SK-N-SH (cell line): Measurements from ENCODE around the gene LCE3E. TPM values are rescaled to one million over a fixed set of nuclear protein-coding genes. Genes with fewer than 3 reads are reported as not detected.

ENCODE experiments used
- CTCF ChIA-PET: fragments of 300-600, 350-600 bp; formaldehyde crosslinking; extraction: SDS; loops from one replicate; lab custom pipeline; 2021; lab: Yijun Ruan, JAX
- POLR2A ChIA-PET: fragments of 350-600 bp; sonication (Branson Sonifier 250); formaldehyde crosslinking; extraction: SDS; loops from one replicate; lab custom pipeline; 2020; ENCODE audit warnings: antibody characterized with exemption, inconsistent platforms; lab: Yijun Ruan, JAX
- DNase-seq: peaks from one replicate; pipeline ENCODE4 v3.0.0; 2012
- H2AFZ ChIP-seq: fragments of 200-600 bp; sonication (generic); 2 replicates; pipeline ENCODE4 v1.8.1; 2016; ENCODE audit warnings: antibody characterized with exemption, mild to moderate bottlenecking, low read depth
- H3F3A ChIP-seq: fragments of 200-600 bp; sonication (generic); replicated peaks from 2 replicates; pipeline ENCODE3; 2016; ENCODE audit warnings: antibody characterized with exemption, mild to moderate bottlenecking; ENCODE audit not compliant: insufficient read depth
- H3K27ac ChIP-seq, 2 experiments: fragments of 200-500 bp in 1 of 2; fragments of 200-600 bp in 1 of 2; sonication (Bioruptor generic) in 1 of 2; sonication (generic), shearing (Covaris generic) in 1 of 2; 2 replicates each; pipeline versions ENCODE4 v1.5.1 to v1.6.1; 2014 to 2016; ENCODE audit warnings: low read depth in 2 of 2, inconsistent platforms in 1 of 2, low read length in 1 of 2, mild to moderate bottlenecking in 1 of 2, mixed read lengths in 1 of 2
- H3K27me3 ChIP-seq: fragments of 200-600 bp; sonication (generic), shearing (Covaris generic); 2 replicates; pipeline ENCODE4 v1.6.1; 2016; ENCODE audit warnings: mixed run types; ENCODE audit not compliant: insufficient read depth
- H3K36me3 ChIP-seq, 2 experiments: fragments of 200-500 bp in 1 of 2; fragments of 200-600 bp in 1 of 2; sonication (Bioruptor generic) in 1 of 2; sonication (generic) in 1 of 2; replicated peaks in 1 of 2; 2 replicates each; pipeline versions ENCODE3 to v1.5.1; 2014 to 2016; ENCODE audit warnings: low read length in 1 of 2, mild to moderate bottlenecking in 1 of 2; ENCODE audit not compliant: insufficient read depth in 2 of 2, control insufficient read depth in 1 of 2
- H3K4me1 ChIP-seq, 2 experiments: fragments of 200-500 bp in 1 of 2; fragments of 200-600 bp in 1 of 2; sonication (Bioruptor generic) in 1 of 2; sonication (generic), shearing (Covaris generic) in 1 of 2; 2 replicates each; pipeline versions ENCODE4 v1.5.1 to v1.6.1; 2014 to 2016; ENCODE audit warnings: low read depth in 1 of 2, low read length in 1 of 2, mixed run types in 1 of 2; ENCODE audit not compliant: insufficient read depth in 2 of 2, control insufficient read depth in 1 of 2
- H3K4me2 ChIP-seq: fragments of 200-600 bp; sonication (generic), shearing (Covaris generic); 2 replicates; pipeline ENCODE4 v1.6.1; 2017; ENCODE audit warnings: mixed run types
- H3K4me3 ChIP-seq, 2 experiments: fragments of 200-500 bp in 1 of 2; fragments of 200-600 bp in 1 of 2; sonication (Bioruptor generic) in 1 of 2; sonication (generic), shearing (Covaris generic) in 1 of 2; 2 replicates each; pipeline versions ENCODE4 v1.5.1 to v1.8.1; 2014 to 2016; ENCODE audit warnings: low read depth in 2 of 2, inconsistent platforms in 1 of 2, low read length in 1 of 2, mild to moderate bottlenecking in 1 of 2, mixed read lengths in 1 of 2, moderate library complexity in 1 of 2
- H3K79me2 ChIP-seq: fragments of 200-600 bp; sonication (generic); 2 replicates; pipeline ENCODE4 v1.8.1; 2017; ENCODE audit warnings: mild to moderate bottlenecking; ENCODE audit not compliant: insufficient read depth
- H3K9ac ChIP-seq: fragments of 200-600 bp; sonication (generic); 2 replicates; pipeline ENCODE4 v1.6.1; 2017; ENCODE audit warnings: mixed run types
- H3K9me2 ChIP-seq: fragments of 200-600 bp; sonication (generic); 2 replicates; pipeline ENCODE4 v1.6.1; 2017; ENCODE audit warnings: mixed run types
- H3K9me3 ChIP-seq: fragments of 200-600 bp; sonication (generic); 2 replicates; pipeline ENCODE4 v1.6.1; 2017; ENCODE audit warnings: mixed run types, mild to moderate bottlenecking, moderate library complexity
- H4K20me1 ChIP-seq: fragments of 200-600 bp; sonication (generic); 2 replicates; pipeline ENCODE4 v1.6.1; 2017; ENCODE audit warnings: mild to moderate bottlenecking, mixed run types; ENCODE audit not compliant: insufficient read depth
- CHD2 ChIP-seq: fragments of 150-350 bp; IDR thresholded peaks from 2 replicates; pipeline ENCODE4 v1.6.1; 2018; ENCODE audit warnings: low read length; ENCODE audit not compliant: partially characterized antibody
- ELF1 ChIP-seq: IDR thresholded peaks from 2 replicates; pipeline ENCODE4 v1.4.0; 2012
- EP300 ChIP-seq, 2 experiments: IDR thresholded peaks; 2 replicates each; pipeline versions ENCODE4 v1.4.0 to v1.6.1; 2012; ENCODE audit warnings: borderline replicate concordance in 1 of 2, low read depth in 1 of 2, low read length in 1 of 2
- FOXJ3 ChIP-seq: sonication (generic); formaldehyde crosslinking; IDR thresholded peaks from 2 replicates; pipeline ENCODE4 v1.5.1; 2020; ENCODE audit warnings: mild to moderate bottlenecking, missing genetic modification reagents
- FOXM1 ChIP-seq: IDR thresholded peaks from 2 replicates; pipeline ENCODE4 v1.4.0; 2012; ENCODE audit warnings: low read depth, mild to moderate bottlenecking
- GABPA ChIP-seq: IDR thresholded peaks from 2 replicates; pipeline ENCODE4 v1.4.0; 2012; ENCODE audit warnings: low read depth, mild to moderate bottlenecking
- MEF2A ChIP-seq: IDR thresholded peaks from 2 replicates; pipeline ENCODE4 v1.4.0; 2012; ENCODE audit warnings: low read depth, borderline replicate concordance
- MXI1 ChIP-seq: IDR thresholded peaks from 2 replicates; pipeline ENCODE4 v1.6.1; 2012; ENCODE audit warnings: mild to moderate bottlenecking, low read depth, low read length, improper control_type of control experiment
- NFIC ChIP-seq: IDR thresholded peaks from 2 replicates; pipeline ENCODE4 v1.4.0; 2012; ENCODE audit warnings: borderline replicate concordance
- POLR2AphosphoS5 ChIP-seq: IDR thresholded peaks from 2 replicates; pipeline ENCODE4 v1.6.1; 2012; ENCODE audit warnings: low read depth, low read length
- RXRA ChIP-seq: IDR thresholded peaks from 2 replicates; pipeline ENCODE4 v1.4.0; 2012; ENCODE audit warnings: low read depth, mild to moderate bottlenecking, borderline replicate concordance
- SMC3 ChIP-seq: IDR thresholded peaks from 2 replicates; pipeline ENCODE4 v1.6.1; 2012; ENCODE audit warnings: low read depth, low read length, improper control_type of control experiment
- TAF1 ChIP-seq: IDR thresholded peaks from 2 replicates; pipeline ENCODE4 v1.6.1; 2012; ENCODE audit warnings: low read depth, mild to moderate bottlenecking, low read length, moderate library complexity, borderline replicate concordance
- TCF12 ChIP-seq: IDR thresholded peaks from 2 replicates; pipeline ENCODE4 v1.4.0; 2012
- TEAD4 ChIP-seq: IDR thresholded peaks from 2 replicates; pipeline ENCODE4 v1.4.0; 2012; ENCODE audit warnings: mild to moderate bottlenecking, borderline replicate concordance; ENCODE audit not compliant: insufficient read depth
- WGBS: methylation state at CpG from one replicate; pipeline ENCODE4 v1.1.6; 2017; ENCODE audit warnings: low lambda C conversion rate; 5-methylcytosine and 5-hydroxymethylcytosine counted together
- polyA plus RNA-seq, 3 experiments: library from polyadenylated mRNA; depleted of rRNA; stranded (reverse); fragments of >200 nt; gene quantifications; 2 replicates each; pipeline ENCODE4 v1.2.3, GENCODE V29; 2012
- TF ChIP-seq, protein P1 (sequence below): fragments of 200-600 bp; sonication (generic); IDR thresholded peaks from 2 replicates; pipeline ENCODE4 v1.6.1; 2017; ENCODE audit warnings: antibody characterized with exemption, mild to moderate bottlenecking, moderate library complexity
- TF ChIP-seq, protein P2 (sequence below): fragments of 150-350 bp; IDR thresholded peaks from 2 replicates; pipeline ENCODE4 v1.6.1; 2016; ENCODE audit warnings: mild to moderate bottlenecking, low read depth, low read length
- TF ChIP-seq, protein P3 (sequence below): IDR thresholded peaks from 2 replicates; pipeline ENCODE4 v1.4.0; 2012; ENCODE audit warnings: low read depth
- TF ChIP-seq, protein P4 (sequence below): IDR thresholded peaks from 2 replicates; pipeline ENCODE4; 2012

Gene LCE3E, protein sequence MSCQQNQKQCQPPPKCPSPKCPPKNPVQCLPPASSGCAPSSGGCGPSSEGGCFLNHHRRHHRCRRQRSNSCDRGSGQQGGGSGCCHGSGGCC
- polyA plus RNA-seq (2012; rRNA removed) = not detected in 2 replicates
- polyA plus RNA-seq (2012; cell fraction: cytosol; rRNA removed) = not detected in 2 replicates
- polyA plus RNA-seq (2012; cell fraction: nucleus; rRNA removed) = not detected in 2 replicates

DNA sequence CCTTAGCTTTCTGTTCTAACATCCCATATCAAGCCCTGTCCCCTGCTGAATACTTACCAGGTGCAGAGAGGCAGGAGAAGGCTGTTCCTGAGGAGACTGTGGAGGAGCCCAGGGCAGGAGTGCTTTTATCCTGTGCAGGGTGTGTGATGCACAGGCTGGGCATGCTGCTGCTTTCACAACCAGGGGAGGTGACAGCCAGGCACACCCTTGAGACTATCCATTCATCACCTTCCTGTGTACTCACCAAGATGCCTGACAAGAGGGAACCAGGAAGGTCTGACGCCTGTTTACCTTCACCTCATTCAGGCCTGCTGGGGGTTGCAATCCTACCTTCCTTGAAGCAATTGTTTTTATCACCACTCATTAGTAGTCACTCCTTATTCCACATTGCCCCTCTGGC, at the start of gene LCE3E:
LCE3E (minus strand) TSS at position 100 of the 400 bp plus-strand sequence. CDS start 572 bp downstream, outside the sequence.
- no peak within 1 kb of the TSS for H2AFZ ChIP-seq
- CTCF ChIA-PET = no interaction called here
- H3K9me2 ChIP-seq = no peaks in the 10 kb centered on the region
- TF ChIP-seq MXI1 (no peak), NFIC (no peak), FOXJ3 (CRISPR knock-in tag) (no peak), POLR2AphosphoS5 (no peak), FOXM1 (no peak), CHD2 (no peak), ELF1 (no peak), TEAD4 (no peak), RXRA (no peak), EP300 (IDR thresholded peaks at IDR 0.05; ENCODE audit: borderline replicate concordance in 1 of 2, low read depth in 1 of 2, low read length in 1 of 2) (no peak), SMC3 (no peak), GABPA (no peak), MEF2A (no peak), TCF12 (no peak), TAF1 (no peak)
- TF ChIP-seq, protein P1, sequence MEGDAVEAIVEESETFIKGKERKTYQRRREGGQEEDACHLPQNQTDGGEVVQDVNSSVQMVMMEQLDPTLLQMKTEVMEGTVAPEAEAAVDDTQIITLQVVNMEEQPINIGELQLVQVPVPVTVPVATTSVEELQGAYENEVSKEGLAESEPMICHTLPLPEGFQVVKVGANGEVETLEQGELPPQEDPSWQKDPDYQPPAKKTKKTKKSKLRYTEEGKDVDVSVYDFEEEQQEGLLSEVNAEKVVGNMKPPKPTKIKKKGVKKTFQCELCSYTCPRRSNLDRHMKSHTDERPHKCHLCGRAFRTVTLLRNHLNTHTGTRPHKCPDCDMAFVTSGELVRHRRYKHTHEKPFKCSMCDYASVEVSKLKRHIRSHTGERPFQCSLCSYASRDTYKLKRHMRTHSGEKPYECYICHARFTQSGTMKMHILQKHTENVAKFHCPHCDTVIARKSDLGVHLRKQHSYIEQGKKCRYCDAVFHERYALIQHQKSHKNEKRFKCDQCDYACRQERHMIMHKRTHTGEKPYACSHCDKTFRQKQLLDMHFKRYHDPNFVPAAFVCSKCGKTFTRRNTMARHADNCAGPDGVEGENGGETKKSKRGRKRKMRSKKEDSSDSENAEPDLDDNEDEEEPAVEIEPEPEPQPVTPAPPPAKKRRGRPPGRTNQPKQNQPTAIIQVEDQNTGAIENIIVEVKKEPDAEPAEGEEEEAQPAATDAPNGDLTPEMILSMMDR = no peak
- TF ChIP-seq, protein P2, sequence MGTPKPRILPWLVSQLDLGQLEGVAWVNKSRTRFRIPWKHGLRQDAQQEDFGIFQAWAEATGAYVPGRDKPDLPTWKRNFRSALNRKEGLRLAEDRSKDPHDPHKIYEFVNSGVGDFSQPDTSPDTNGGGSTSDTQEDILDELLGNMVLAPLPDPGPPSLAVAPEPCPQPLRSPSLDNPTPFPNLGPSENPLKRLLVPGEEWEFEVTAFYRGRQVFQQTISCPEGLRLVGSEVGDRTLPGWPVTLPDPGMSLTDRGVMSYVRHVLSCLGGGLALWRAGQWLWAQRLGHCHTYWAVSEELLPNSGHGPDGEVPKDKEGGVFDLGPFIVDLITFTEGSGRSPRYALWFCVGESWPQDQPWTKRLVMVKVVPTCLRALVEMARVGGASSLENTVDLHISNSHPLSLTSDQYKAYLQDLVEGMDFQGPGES = no peak
- TF ChIP-seq, protein P3, sequence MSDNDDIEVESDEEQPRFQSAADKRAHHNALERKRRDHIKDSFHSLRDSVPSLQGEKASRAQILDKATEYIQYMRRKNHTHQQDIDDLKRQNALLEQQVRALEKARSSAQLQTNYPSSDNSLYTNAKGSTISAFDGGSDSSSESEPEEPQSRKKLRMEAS = no peak
- TF ChIP-seq, protein P4, sequence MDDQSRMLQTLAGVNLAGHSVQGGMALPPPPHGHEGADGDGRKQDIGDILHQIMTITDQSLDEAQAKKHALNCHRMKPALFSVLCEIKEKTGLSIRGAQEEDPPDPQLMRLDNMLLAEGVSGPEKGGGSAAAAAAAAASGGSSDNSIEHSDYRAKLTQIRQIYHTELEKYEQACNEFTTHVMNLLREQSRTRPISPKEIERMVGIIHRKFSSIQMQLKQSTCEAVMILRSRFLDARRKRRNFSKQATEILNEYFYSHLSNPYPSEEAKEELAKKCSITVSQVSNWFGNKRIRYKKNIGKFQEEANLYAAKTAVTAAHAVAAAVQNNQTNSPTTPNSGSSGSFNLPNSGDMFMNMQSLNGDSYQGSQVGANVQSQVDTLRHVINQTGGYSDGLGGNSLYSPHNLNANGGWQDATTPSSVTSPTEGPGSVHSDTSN = no peak
- no peaks in the 10 kb centered on the region for H4K20me1 ChIP-seq
- no peaks in the 10 kb centered on the region for H3K79me2 ChIP-seq
- no peaks in the 10 kb centered on the region for H3K36me3 ChIP-seq
- H3K27me3 ChIP-seq = no peaks in the 10 kb centered on the region
- no peak within 1 kb of the TSS for H3K27ac ChIP-seq
- no peaks in the 10 kb centered on the region for H3F3A ChIP-seq
- no peak within 1 kb of the TSS for H3K4me2 ChIP-seq
- H3K4me1 ChIP-seq = no peaks in the 10 kb centered on the region
- H3K4me3 ChIP-seq = no peak within 1 kb of the TSS
- no peaks in the 10 kb centered on the region for H3K9me3 ChIP-seq
- no peak within 1 kb of the TSS for H3K9ac ChIP-seq
- WGBS = 10% methylated on average over 1 of the region's 1 CpG
- DNase-seq = no peak
- POLR2A ChIA-PET = no interaction called here
